Tibial nerve (tissue), 3 donors: ENCODE measurements around the gene IGF1R.

Experiments
- POLR2A ChIP-seq, 2 donors: fragments of 450-650 bp; IDR thresholded peaks; one replicate each; pipeline ENCODE4 v1.6.1; 2017; ENCODE audit warnings: antibody characterized with exemption in 2 of 2, mild to moderate bottlenecking in 2 of 2, moderate library complexity in 2 of 2
- TF ChIP-seq, protein P1 (sequence below), 5 experiments: fragments of 200-600 bp in 3 of 5; fragments of 450-650 bp in 2 of 5; sonication (generic) in 3 of 5; IDR thresholded peaks; one replicate each; pipeline ENCODE4 v1.5.1; 2016 to 2019; ENCODE audit warnings: antibody characterized with exemption in 5 of 5, mild to moderate bottlenecking in 3 of 5, moderate library complexity in 2 of 5

DNA sequence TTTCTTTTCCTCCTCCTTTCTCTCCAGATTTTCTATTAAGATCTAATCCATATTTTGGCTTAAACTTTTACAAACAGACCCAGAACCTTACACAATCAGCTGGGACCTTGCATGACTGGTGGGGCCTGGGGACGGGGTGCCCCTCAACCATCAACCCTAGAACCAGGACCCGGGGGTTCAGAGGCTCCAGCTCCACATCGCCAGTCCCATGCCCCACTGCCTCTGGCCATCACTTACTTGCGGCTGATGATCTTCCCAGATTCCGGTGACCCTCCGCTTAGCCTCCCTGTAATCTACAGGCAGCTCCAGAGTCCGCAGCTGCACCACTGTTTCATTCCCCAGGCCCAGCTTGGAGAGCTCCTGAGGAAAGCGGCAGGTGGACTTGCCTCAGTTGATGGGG, 322.5 kb downstream of the IGF1R start:
- TF ChIP-seq, protein P1, sequence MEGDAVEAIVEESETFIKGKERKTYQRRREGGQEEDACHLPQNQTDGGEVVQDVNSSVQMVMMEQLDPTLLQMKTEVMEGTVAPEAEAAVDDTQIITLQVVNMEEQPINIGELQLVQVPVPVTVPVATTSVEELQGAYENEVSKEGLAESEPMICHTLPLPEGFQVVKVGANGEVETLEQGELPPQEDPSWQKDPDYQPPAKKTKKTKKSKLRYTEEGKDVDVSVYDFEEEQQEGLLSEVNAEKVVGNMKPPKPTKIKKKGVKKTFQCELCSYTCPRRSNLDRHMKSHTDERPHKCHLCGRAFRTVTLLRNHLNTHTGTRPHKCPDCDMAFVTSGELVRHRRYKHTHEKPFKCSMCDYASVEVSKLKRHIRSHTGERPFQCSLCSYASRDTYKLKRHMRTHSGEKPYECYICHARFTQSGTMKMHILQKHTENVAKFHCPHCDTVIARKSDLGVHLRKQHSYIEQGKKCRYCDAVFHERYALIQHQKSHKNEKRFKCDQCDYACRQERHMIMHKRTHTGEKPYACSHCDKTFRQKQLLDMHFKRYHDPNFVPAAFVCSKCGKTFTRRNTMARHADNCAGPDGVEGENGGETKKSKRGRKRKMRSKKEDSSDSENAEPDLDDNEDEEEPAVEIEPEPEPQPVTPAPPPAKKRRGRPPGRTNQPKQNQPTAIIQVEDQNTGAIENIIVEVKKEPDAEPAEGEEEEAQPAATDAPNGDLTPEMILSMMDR (IDR thresholded peaks at IDR 0.05) = no peak
- no peak for TF ChIP-seq POLR2A (IDR thresholded peaks at IDR 0.05)
